RCC 7860 (cell line): ENCODE results near the gene RAD17.
A peak's percentile ranks its signal among the peaks of the same experiment; 100 is the strongest.
"Not testable (repeated sequence)": the region's sequence is repeated elsewhere in the genome, so short reads cannot be mapped to it uniquely, and the experiment has no call there.

Experiments used
- DNase-seq: peaks from one replicate; pipeline ENCODE4 v3.0.0-alpha.2; 2015; ENCODE audit warnings: low spot score
- FAIRE-seq: peaks from 2 replicates; lab custom pipeline; 2012; peaks lifted over from hg19 to GRCh38; lab: Jason Lieb, UNC

Gene RAD17

GRCh38 chr5:69374911-69375446 is 5.4 kb downstream of the RAD17 start:
- FAIRE-seq = no peak
- no peak for DNase-seq

GRCh38 chr5:69378376-69378775 is 8.8 kb downstream of the RAD17 start:
- DNase-seq (no peak), FAIRE-seq (no peak)

- FAIRE-seq = no peak
Measured at GRCh38 chr5:69404659-69405330, 35.2 kb downstream of the RAD17 start.

GRCh38 chr5:69414885-69415583 is 45.4 kb downstream of the RAD17 start, which contains the start of gene MARVELD2:
TSS of gene MARVELD2 (plus strand) at chr5:69415116. CDS start at chr5:69419386, 4,270 bp downstream.
- no peak for FAIRE-seq
- peak; percentile 29 for DNase-seq

More at GRCh38 chr5:69404659-69405330, 35.2 kb downstream of the RAD17 start:
- no peak for DNase-seq

GRCh38 chr5:69415584-69415958 is 46.0 kb downstream of the RAD17 start:
- FAIRE-seq (no peak), DNase-seq (no peak)

- DNase-seq (no peak), FAIRE-seq (no peak)
Measured at GRCh38 chr5:69416180-69416579, 46.6 kb downstream of the RAD17 start.

- FAIRE-seq (no peak), DNase-seq (no peak)
Measured at GRCh38 chr5:69416699-69417098, 47.1 kb downstream of the RAD17 start.

GRCh38 chr5:69418554-69418953 is 48.9 kb downstream of the RAD17 start:
- no peak for DNase-seq
- no peak for FAIRE-seq

- DNase-seq (no peak), FAIRE-seq (no peak)
Measured at GRCh38 chr5:69431424-69432303, 62.0 kb downstream of the RAD17 start.

GRCh38 chr5:69432412-69433206 is 63.0 kb downstream of the RAD17 start:
- DNase-seq (no peak), FAIRE-seq (no peak)

- FAIRE-seq = not testable (repeated sequence)
Measured at GRCh38 chr5:69435276-69435884, 65.8 kb downstream of the RAD17 start.

GRCh38 chr5:69444127-69444754 is 74.6 kb downstream of the RAD17 start:
- DNase-seq (no peak), FAIRE-seq (no peak)

More at GRCh38 chr5:69435276-69435884, 65.8 kb downstream of the RAD17 start:
- not testable (repeated sequence) for DNase-seq

- DNase-seq (no peak), FAIRE-seq (no peak)
Measured at GRCh38 chr5:69449511-69449910, 79.9 kb downstream of the RAD17 start.

GRCh38 chr5:69450116-69450515 is 80.5 kb downstream of the RAD17 start:
- peak; percentile 61 for DNase-seq

GRCh38 chr5:69450527-69450926 is 80.9 kb downstream of the RAD17 start:
- not testable (repeated sequence) for FAIRE-seq, DNase-seq

More at GRCh38 chr5:69450116-69450515, 80.5 kb downstream of the RAD17 start:
- peak; percentile 62 for FAIRE-seq

- no peak for DNase-seq
- no peak for FAIRE-seq
Measured at GRCh38 chr5:69451941-69452647, 82.5 kb downstream of the RAD17 start.

- not testable (repeated sequence) for FAIRE-seq, DNase-seq
Measured at GRCh38 chr5:69453487-69453886, 83.9 kb downstream of the RAD17 start.

- FAIRE-seq (no peak), DNase-seq (no peak)
Measured at GRCh38 chr5:69454460-69455249, 85.0 kb downstream of the RAD17 start.
